Measurements from ENCODE around the gene GZF1.

Gene GZF1

GRCh38 chr20:23343590-23343989 lies 18.4 kb upstream of the GZF1 start:
- no peak for DNase-seq
- no peak overlapping the region for H3K4me2 ChIP-seq (ENCODE audit: low read length, poor library complexity, severe bottlenecking)
- no peak overlapping the region for H2BK15ac ChIP-seq (ENCODE audit: low read depth, poor library complexity, severe bottlenecking)
- H2BK5ac ChIP-seq (ENCODE audit: low read depth, low read length, poor library complexity, severe bottlenecking), result no peak overlapping the region
- no CpG with 5 or more reads among the region's 1 CpG for WGBS
- no peak overlapping the region for H3K4me3 ChIP-seq (ENCODE audit: insufficient read depth in 1 of 2, low read depth in 1 of 2, low read length in 2 of 2)
- peaks cover 5% of the 10 kb centered on the region for H3K79me1 ChIP-seq (replicated peaks; ENCODE audit: low read length, poor library complexity, severe bottlenecking)
- H3K18ac ChIP-seq (ENCODE audit: low read depth in 1 of 2, low read length in 2 of 2), result no peak overlapping the region
- H3K36me3 ChIP-seq (ENCODE audit: control insufficient read depth in 1 of 2, insufficient read depth in 2 of 2, low read depth in 1 of 2, low read length in 2 of 2), result no peaks in the 10 kb centered on the region
- H2AK5ac ChIP-seq (ENCODE audit: low read length, severe bottlenecking), result no peak overlapping the region
- H4K91ac ChIP-seq (ENCODE audit: low read length), result no peak overlapping the region
- H2BK120ac ChIP-seq (ENCODE audit: low read depth, low read length), result no peak overlapping the region
- H3K4me1 ChIP-seq (ENCODE audit: control insufficient read depth, insufficient read depth, low read depth, low read length), result peaks cover 7% of the 10 kb centered on the region
- H3K27ac ChIP-seq (ENCODE audit: low read length, poor library complexity, severe bottlenecking), result no peak overlapping the region
- H3K14ac ChIP-seq (ENCODE audit: low read length in 2 of 2), result no peak overlapping the region
- H3K9me3 ChIP-seq (ENCODE audit: control insufficient read depth, low read length), result no peaks in the 10 kb centered on the region
- H3K4ac ChIP-seq (ENCODE audit: low read depth in 1 of 2, low read length in 2 of 2), result no peak overlapping the region
- H4K8ac ChIP-seq (ENCODE audit: low read length), result no peak overlapping the region
- H3K27me3 ChIP-seq (ENCODE audit: control insufficient read depth in 1 of 2, insufficient read depth in 1 of 2, low read length in 2 of 2), result peaks cover 8 to 14% of the 10 kb centered on the region in 2 experiments
- no peak overlapping the region for H3K23ac ChIP-seq (ENCODE audit: low read length in 2 of 2)
- no peak overlapping the region for H3K9ac ChIP-seq (ENCODE audit: low read length)
- H2AFZ ChIP-seq (ENCODE audit: low read depth, low read length), result no peak overlapping the region
- no peak overlapping the region for H2BK12ac ChIP-seq (ENCODE audit: low read length in 2 of 2)

- Histone ChIP-seq H3K23ac (ENCODE audit: low read length in 2 of 2) (no peak overlapping the region), H2BK15ac (ENCODE audit: low read depth, poor library complexity, severe bottlenecking) (no peak overlapping the region), H3K4me1 (ENCODE audit: control insufficient read depth, insufficient read depth, low read depth, low read length) (peaks cover 7% of the 10 kb centered on the region), H2AK5ac (ENCODE audit: low read length, severe bottlenecking) (no peak overlapping the region), H3K14ac (ENCODE audit: low read length in 2 of 2) (no peak overlapping the region), H3K4me3 (ENCODE audit: insufficient read depth in 1 of 2, low read depth in 1 of 2, low read length in 2 of 2) (no peak overlapping the region), H3K9me3 (ENCODE audit: control insufficient read depth, low read length) (no peaks in the 10 kb centered on the region), H3K4me2 (ENCODE audit: low read length, poor library complexity, severe bottlenecking) (no peak overlapping the region), H3K4ac (ENCODE audit: low read depth in 1 of 2, low read length in 2 of 2) (no peak overlapping the region), H4K8ac (ENCODE audit: low read length) (no peak overlapping the region), H3K27me3 (ENCODE audit: control insufficient read depth in 1 of 2, insufficient read depth in 1 of 2, low read length in 2 of 2) (peaks cover 8 to 14% of the 10 kb centered on the region in 2 experiments), H4K91ac (ENCODE audit: low read length) (no peak overlapping the region), H2BK5ac (ENCODE audit: low read depth, low read length, poor library complexity, severe bottlenecking) (no peak overlapping the region), H3K27ac (ENCODE audit: low read length, poor library complexity, severe bottlenecking) (no peak overlapping the region), H3K9ac (ENCODE audit: low read length) (no peak overlapping the region), H3K18ac (ENCODE audit: low read depth in 1 of 2, low read length in 2 of 2) (no peak overlapping the region), H3K36me3 (ENCODE audit: control insufficient read depth in 1 of 2, insufficient read depth in 2 of 2, low read depth in 1 of 2, low read length in 2 of 2) (no peaks in the 10 kb centered on the region), H2BK120ac (ENCODE audit: low read depth, low read length) (no peak overlapping the region), H3K79me1 (replicated peaks; ENCODE audit: low read length, poor library complexity, severe bottlenecking) (peaks cover 5% of the 10 kb centered on the region), H2BK12ac (ENCODE audit: low read length in 2 of 2) (no peak overlapping the region), H2AFZ (ENCODE audit: low read depth, low read length) (no peak overlapping the region)
- WGBS, result 52% methylated on average over 2 of the region's 5 CpGs
- DNase-seq, result no peak
Measured at GRCh38 chr20:23344336-23344735, 17.6 kb upstream of the GZF1 start.

- H2BK5ac ChIP-seq (ENCODE audit: low read depth, low read length, poor library complexity, severe bottlenecking), result no peak overlapping the region
- peaks cover 2% of the 10 kb centered on the region for H3K4me1 ChIP-seq (ENCODE audit: control insufficient read depth, insufficient read depth, low read depth, low read length)
- H3K36me3 ChIP-seq (ENCODE audit: control insufficient read depth in 1 of 2, insufficient read depth in 2 of 2, low read depth in 1 of 2, low read length in 2 of 2), result no peaks in the 10 kb centered on the region
- H3K4me2 ChIP-seq (ENCODE audit: low read length, poor library complexity, severe bottlenecking), result no peak overlapping the region
- no peak overlapping the region for H2BK15ac ChIP-seq (ENCODE audit: low read depth, poor library complexity, severe bottlenecking)
- no peaks in the 10 kb centered on the region for H3K9me3 ChIP-seq (ENCODE audit: control insufficient read depth, low read length)
- no peak overlapping the region for H3K14ac ChIP-seq (ENCODE audit: low read length in 2 of 2)
- H2BK120ac ChIP-seq (ENCODE audit: low read depth, low read length), result no peak overlapping the region
- no peak overlapping the region for H4K91ac ChIP-seq (ENCODE audit: low read length)
- no peak overlapping the region for H3K9ac ChIP-seq (ENCODE audit: low read length)
- no peak overlapping the region for H3K18ac ChIP-seq (ENCODE audit: low read depth in 1 of 2, low read length in 2 of 2)
- H3K4ac ChIP-seq (ENCODE audit: low read depth in 1 of 2, low read length in 2 of 2), result no peak overlapping the region
- peaks cover 5% of the 10 kb centered on the region for H3K79me1 ChIP-seq (replicated peaks; ENCODE audit: low read length, poor library complexity, severe bottlenecking)
- H2AFZ ChIP-seq (ENCODE audit: low read depth, low read length), result no peak overlapping the region
- peaks cover 8 to 14% of the 10 kb centered on the region in 2 experiments for H3K27me3 ChIP-seq (ENCODE audit: control insufficient read depth in 1 of 2, insufficient read depth in 1 of 2, low read length in 2 of 2)
- no peak overlapping the region for H3K27ac ChIP-seq (ENCODE audit: low read length, poor library complexity, severe bottlenecking)
- no peak overlapping the region for H3K23ac ChIP-seq (ENCODE audit: low read length in 2 of 2)
- no peak for DNase-seq
- no peak overlapping the region for H4K8ac ChIP-seq (ENCODE audit: low read length)
- H2AK5ac ChIP-seq (ENCODE audit: low read length, severe bottlenecking), result no peak overlapping the region
- H3K4me3 ChIP-seq (ENCODE audit: insufficient read depth in 1 of 2, low read depth in 1 of 2, low read length in 2 of 2), result no peak overlapping the region
- no peak overlapping the region for H2BK12ac ChIP-seq (ENCODE audit: low read length in 2 of 2)
- WGBS, result over 99% methylated on average over 4 of the region's 4 CpGs
Measured at GRCh38 chr20:23346002-23346401, 16.0 kb upstream of the GZF1 start.

- H3K79me1 ChIP-seq (replicated peaks; ENCODE audit: low read length, poor library complexity, severe bottlenecking), result peaks cover 4% of the 10 kb centered on the region
- no peak overlapping the region for H4K91ac ChIP-seq (ENCODE audit: low read length)
- WGBS, result 95% methylated on average over 6 of the region's 6 CpGs
- no peak overlapping the region for H2BK5ac ChIP-seq (ENCODE audit: low read depth, low read length, poor library complexity, severe bottlenecking)
- no peak overlapping the region for H3K9ac ChIP-seq (ENCODE audit: low read length)
- no peak overlapping the region for H3K4me3 ChIP-seq (ENCODE audit: insufficient read depth in 1 of 2, low read depth in 1 of 2, low read length in 2 of 2)
- H4K8ac ChIP-seq (ENCODE audit: low read length), result no peak overlapping the region
- no peaks in the 10 kb centered on the region for H3K36me3 ChIP-seq (ENCODE audit: control insufficient read depth in 1 of 2, insufficient read depth in 2 of 2, low read depth in 1 of 2, low read length in 2 of 2)
- no peak overlapping the region for H2AFZ ChIP-seq (ENCODE audit: low read depth, low read length)
- H3K18ac ChIP-seq (ENCODE audit: low read depth in 1 of 2, low read length in 2 of 2), result no peak overlapping the region
- no peak overlapping the region for H3K27ac ChIP-seq (ENCODE audit: low read length, poor library complexity, severe bottlenecking)
- no peak overlapping the region for H2BK12ac ChIP-seq (ENCODE audit: low read length in 2 of 2)
- DNase-seq, result no peak
- no peak overlapping the region for H3K23ac ChIP-seq (ENCODE audit: low read length in 2 of 2)
- no peak overlapping the region for H2BK120ac ChIP-seq (ENCODE audit: low read depth, low read length)
- H3K14ac ChIP-seq (ENCODE audit: low read length in 2 of 2), result no peak overlapping the region
- H3K4me2 ChIP-seq (ENCODE audit: low read length, poor library complexity, severe bottlenecking), result no peak overlapping the region
- H3K27me3 ChIP-seq (ENCODE audit: control insufficient read depth in 1 of 2, insufficient read depth in 1 of 2, low read length in 2 of 2), result no peaks in the 10 kb centered on the region
- H3K4me1 ChIP-seq (ENCODE audit: control insufficient read depth, insufficient read depth, low read depth, low read length), result peaks cover 4% of the 10 kb centered on the region
- H2AK5ac ChIP-seq (ENCODE audit: low read length, severe bottlenecking), result no peak overlapping the region
- no peaks in the 10 kb centered on the region for H3K9me3 ChIP-seq (ENCODE audit: control insufficient read depth, low read length)
- no peak overlapping the region for H3K4ac ChIP-seq (ENCODE audit: low read depth in 1 of 2, low read length in 2 of 2)
- H2BK15ac ChIP-seq (ENCODE audit: low read depth, poor library complexity, severe bottlenecking), result no peak overlapping the region
Measured at GRCh38 chr20:23347791-23348190, 14.2 kb upstream of the GZF1 start.

Data from mesenchymal stem cell (in vitro differentiated cells and primary cell).